DMS53 (cell line): ENCODE results near the gene TMEM109.
"Not testable (repeated sequence)": the region's sequence is repeated elsewhere in the genome, so short reads cannot be mapped to it uniquely, and the experiment has no call there.

Experiments used
- DNase-seq: peaks from one replicate; lab custom pipeline; 2025; lab: John Stamatoyannopoulos, UW

Gene TMEM109

GRCh38 chr11:60878245-60879101 is 35.5 kb upstream of the TMEM109 start:
- DNase-seq: no peak

DNA sequence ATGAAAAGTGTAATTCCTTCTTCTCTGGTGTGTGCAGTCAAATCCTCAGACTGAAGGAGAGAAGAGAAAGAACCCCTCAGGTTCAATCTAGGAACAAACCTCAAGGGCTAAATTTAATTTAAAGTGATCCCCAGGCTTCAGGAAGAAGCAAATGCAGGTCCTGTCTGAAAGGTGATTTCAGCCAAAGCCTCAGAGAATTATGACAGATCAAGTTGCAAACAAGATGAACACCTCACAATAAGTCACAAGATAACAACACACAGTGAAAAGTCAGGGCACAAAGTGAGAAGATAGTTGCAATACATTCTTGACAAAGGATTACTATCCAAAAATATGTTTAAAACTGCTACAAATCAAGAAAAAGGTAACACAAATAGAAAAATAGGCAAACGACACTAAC is 34.9 kb upstream of the TMEM109 start:
- no peak for DNase-seq

DNA sequence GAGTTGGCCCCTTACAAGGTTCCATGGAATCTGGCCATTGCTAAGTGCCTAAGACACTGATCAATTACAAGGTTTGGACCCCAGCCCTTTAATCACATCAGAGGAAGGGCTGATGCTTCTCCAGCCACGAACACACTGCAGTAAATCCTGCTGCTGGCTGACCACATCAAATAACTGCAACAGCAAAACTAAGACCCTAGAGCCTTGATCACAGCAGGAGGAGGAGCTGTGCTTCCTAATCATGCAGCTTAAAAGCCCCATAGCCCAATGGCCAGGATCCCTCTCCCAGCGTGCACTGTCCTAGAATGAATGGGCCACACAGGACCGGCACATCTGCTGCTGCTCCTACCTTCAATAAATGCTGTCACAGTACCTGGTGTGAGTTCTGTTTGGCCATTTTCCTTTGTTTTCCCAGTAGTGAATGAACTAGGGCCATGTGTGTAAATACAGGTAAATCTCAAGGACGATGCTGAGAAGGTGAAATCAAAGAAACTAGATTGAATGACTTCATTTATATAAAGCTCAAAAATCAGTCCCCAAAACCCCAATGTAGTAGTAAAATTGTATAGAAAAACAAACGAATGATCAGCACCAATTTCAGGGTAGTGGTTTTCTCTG is 33.9 kb upstream of the TMEM109 start:
- peak; percentile 58 for DNase-seq

DNA sequence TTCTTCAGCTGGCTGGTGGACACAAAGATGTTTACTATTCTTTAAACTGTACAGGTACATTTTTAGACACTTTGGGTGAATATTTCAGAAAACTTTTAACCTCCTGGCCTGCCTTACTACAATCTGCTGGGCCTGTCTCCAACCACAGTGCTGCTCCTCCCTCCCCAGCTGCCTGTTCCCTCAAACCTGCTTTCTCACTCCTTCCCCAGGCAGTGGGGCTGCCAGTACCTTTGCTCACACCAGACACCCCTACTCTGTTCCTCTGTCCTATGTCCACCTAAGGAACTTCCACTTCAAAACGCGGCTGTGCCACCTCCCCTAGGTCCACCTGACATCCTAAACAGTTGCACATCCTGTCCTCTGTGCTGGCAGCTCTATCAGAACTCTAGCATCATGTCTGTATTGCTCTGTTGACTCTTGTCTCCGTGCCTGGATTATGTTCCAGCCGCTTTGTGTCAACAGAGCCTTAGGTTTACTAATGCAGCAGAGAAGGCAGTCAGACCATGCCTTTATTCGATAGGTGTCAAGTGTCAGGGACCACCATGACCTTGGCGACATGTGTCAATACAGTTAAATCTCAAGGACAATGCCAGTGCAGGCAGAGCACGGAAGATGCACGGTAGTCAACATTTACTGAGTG is 33.2 kb upstream of the TMEM109 start:
- peak; percentile 99 for DNase-seq

GRCh38 chr11:60887556-60887955 is 26.4 kb upstream of the TMEM109 start:
- DNase-seq: peak; percentile 96

GRCh38 chr11:60889869-60890311 is 24.1 kb upstream of the TMEM109 start:
- DNase-seq: peak; percentile 19

DNA sequence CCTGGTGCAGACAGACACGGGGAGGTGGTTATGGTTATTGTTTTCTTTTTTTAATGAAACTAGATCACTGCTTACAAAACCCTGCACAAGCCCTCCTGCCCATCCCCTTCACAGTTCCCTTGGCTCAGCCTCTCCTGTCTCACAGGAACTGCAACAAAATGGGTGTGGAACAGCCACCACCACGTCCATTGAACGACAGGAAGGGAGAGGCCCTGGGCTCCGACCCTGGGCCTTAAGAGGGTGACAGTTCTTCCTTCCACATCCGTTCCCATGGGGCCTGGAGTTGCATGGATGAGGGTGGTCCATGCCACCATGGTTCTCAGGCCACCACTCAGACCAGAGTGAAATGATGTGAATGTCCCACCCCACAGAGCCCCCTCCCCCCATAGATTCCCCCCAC is 23.3 kb upstream of the TMEM109 start:
- DNase-seq: no peak

- DNase-seq: no peak
These were observed 22.7 kb upstream of the TMEM109 start for GRCh38 chr11:60891103-60891741.

DNA sequence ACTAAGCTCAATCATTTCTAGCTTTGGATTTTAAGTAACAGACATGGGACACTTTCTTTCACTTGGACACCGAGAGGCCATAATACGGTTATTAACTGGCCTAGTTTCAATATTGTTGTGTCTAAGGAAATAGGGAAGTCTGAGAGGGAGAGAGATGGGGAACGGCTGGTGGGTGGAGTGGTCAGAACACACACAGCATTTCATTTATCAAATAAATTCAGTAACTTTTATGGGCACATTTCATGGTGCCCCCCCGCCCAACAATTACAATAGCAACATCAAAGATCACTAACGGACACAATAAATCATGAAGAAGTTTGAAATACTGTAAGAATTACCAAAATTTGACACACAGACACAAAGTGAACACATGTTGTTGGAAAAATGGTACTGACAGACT is 18.3 kb upstream of the TMEM109 start:
- DNase-seq: no peak

- no peak for DNase-seq
These were observed 16.5 kb upstream of the TMEM109 start for GRCh38 chr11:60897496-60897895.

- peak; percentile 87 for DNase-seq
These were observed 14.7 kb upstream of the TMEM109 start for GRCh38 chr11:60899046-60899936.

DNA sequence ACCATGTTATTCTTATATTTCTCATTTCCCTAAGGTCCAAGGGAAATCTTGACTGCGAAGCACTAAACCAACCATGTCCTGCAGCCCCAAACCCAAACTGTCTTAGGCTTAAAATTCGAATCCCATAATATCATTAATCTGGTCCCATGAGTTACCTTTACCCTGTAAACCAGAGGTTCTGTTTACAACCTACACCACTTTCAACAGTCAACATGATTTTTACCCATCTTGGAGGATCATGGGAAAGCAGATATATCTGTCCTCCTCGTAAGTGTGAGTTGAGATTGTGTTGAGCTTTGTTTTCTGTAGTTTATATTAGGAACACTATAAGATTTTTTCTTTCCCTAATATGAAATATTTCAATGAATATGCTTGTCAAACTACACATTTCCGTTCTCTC is 14.0 kb upstream of the TMEM109 start:
- no peak for DNase-seq

DNA sequence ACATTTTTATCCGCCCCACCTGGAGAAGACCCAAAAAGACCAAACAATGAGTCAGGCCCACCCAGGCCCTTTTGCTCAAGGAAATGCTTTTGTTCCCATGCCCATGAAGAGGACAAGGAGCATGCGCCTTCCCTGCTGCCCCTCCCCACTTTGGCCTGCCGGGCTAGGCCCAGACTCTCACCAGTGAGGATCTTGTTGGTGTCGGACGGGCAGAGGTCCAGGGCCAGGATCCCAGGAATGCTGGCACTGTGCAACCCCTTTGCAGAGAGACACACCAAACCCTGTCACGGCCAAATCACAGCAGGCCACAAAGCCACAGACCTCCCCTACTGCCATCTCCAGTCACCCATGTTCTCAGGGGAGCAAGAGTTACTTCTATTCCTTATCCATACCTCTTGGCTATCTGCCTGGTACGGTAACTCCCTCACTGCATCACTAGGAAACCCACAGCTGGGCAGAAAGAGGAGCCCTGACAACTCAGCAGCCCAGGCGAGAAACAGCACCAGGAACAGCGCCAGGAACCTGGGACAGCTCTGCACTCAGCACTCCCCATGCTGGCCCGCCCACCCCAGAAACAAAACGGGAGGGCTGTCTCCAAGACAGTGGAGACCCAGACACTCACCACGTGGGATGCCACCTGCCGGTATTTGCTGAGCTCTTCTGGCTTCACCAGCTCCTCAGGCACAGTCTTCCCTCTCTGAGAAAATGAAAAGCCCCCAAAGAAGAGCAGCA is 13.1 kb upstream of the TMEM109 start:
- DNase-seq: no peak

DNA sequence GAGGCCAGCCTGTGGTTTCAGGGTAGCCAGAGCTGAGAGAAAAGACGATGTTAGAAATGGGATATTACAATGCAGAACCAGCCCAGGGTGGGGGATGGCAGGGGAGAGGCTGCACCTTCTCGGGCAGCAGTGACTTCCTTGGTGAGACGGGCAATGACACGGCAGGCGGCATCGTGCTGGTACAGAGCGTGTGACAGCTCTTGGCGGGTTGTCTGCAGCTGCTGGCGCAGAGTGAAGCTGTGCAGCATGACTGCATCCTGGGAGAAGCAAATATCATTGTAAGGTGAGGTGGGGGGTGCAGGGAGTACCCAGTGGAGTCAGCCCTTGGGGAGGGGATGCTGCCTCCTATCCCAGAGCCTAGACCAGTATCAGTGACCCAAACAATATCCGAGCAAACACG is 11.3 kb upstream of the TMEM109 start:
- DNase-seq: no peak

DNA sequence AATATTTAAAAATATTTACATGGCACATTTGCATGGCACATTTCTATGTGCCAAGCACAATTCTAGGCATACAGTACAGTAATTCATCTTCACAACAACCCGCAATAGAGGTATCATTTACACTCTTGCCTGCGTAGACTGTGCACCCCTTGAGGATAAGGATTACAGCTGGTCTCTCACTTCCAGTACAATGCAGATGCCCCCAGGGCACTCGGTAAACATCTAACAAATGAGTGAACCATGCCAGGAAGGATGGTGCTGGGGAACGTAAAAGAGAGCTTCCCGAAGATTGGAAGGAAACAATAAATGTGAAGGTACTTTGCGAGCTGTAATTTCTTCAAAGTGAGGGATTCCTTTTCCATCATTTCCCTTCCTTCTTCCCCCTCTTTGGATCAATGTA is 8.9 kb upstream of the TMEM109 start:
- DNase-seq: no peak

DNA sequence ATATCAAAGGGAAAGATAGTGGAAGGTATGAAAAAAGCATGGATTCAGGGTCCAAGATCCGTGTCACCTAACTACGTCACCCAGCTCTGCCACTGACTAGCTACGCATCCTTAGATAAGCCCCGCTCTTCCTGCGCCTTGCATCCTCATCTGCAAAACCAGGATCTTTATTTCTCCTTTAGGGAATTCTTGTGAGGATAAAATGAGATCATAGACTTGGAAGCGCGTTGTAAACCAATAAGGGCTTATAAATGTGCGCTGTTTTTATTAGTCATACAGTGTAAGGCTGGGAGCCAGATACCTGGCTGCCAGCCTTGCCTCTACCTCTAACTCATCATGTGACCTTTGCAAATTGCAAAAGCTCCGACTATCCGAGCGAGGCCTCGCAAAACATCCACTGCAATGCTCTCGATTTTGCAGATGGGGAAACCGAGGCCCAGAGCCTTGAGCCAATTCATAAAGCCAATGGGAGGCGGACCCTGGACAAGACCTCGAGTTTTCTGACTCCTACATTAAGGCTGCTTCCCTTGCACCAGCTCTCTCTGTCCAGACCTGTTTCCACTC is 8.3 kb upstream of the TMEM109 start:
- peak; percentile 74 for DNase-seq

GRCh38 chr11:60906132-60906972 is 7.6 kb upstream of the TMEM109 start, which contains the start of gene PRPF19:
Gene PRPF19 (minus strand): TSS chr11:60906585. CDS start chr11:60906382, 203 bp downstream.
- peak; percentile 98 for DNase-seq

DNA sequence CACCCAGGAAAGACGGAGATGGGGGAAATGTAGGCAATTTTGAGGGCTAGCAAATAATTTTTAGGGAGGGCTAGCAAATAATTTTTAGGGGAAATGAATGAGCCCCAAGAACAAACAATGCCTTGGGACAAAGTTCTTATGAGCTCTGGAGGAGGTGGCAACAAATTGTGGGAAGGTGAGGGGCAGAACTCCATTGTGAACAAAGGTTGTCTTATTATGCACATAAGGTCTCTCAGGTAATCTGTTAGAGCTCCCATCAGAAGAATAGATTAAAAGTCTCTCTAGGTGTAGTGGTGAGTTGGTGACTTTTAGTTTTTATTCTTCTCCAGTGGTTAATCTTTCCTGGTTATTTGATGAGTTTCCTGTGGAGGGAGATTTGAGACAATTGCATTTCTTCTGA is 5.2 kb upstream of the TMEM109 start:
- no peak for DNase-seq

DNA sequence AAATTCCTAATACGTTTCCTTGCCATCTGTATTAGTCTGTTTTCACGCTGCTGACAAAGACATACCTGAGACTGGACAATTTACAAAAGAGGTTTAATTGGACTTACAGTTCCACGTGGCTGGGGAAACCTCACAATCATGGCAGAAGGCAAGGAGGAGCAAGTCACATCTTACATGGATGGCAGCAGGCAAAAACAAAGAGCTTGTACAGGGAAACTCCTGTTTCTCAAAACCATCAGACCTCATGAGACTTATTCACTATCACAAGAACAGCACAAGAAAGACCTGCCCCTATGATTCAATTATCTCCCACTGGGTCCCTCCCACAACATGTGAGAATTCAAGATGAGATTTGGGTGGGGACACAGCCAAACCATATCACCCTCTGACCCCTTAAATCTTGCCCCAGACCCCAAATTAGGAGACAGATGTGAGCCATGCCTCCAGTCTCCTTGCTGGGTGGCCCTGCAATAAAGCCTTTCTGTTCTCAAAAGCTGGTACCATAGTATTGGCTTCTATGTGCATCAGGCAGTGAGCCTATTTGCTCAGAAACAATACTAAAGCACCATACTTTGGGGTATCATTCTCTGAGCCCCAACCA is 4.2 kb upstream of the TMEM109 start:
- DNase-seq: not testable (repeated sequence)
